Measurements from ENCODE around the gene MAT2B. TPM values are rescaled to one million over a fixed set of nuclear protein-coding genes. Genes with fewer than 3 reads are reported as not detected.

The MAT2B gene
- total and polyA plus RNA-seq, 9 of the 15 experiments (the other 6 are each of a cell fraction or from before 2014, with no cell fraction given) = 32.0 to 57.7 (median 43.6) TPM

DNA sequence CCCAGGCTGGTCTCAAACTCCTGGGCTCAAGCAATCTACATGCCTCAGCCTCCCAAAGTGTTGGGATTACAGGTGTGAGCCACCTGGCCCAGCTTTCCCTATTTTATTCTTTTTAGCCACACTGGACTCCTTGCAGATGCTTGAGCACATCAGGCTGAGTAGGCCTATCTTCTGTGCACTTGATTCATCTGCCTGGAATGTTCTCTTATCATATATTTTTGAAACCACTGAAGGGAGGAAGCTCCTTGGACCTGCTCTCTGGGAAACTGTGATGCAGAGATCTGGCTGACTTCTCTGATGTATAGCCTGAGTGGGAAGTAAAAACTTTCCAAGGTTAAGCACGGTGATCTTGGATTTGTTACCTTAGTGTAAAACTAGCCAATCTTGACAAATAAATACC lies 6.5 kb upstream of the MAT2B start (continued):
- 0 out of 2 replicates have a peak, but pooled peaks have one; percentile 18 for TF ChIP-seq ARID1B (IDR thresholded peaks at IDR 0.05)
- peak; percentile 80 for TF ChIP-seq FOSL1 (tag; conservative IDR thresholded peaks at IDR 0.05)
- no peak for TF ChIP-seq RAD21 (CRISPR knock-in tag; conservative IDR thresholded peaks at IDR 0.05 in 1 of 2, IDR thresholded peaks at IDR 0.05 in 1 of 2)

DNA sequence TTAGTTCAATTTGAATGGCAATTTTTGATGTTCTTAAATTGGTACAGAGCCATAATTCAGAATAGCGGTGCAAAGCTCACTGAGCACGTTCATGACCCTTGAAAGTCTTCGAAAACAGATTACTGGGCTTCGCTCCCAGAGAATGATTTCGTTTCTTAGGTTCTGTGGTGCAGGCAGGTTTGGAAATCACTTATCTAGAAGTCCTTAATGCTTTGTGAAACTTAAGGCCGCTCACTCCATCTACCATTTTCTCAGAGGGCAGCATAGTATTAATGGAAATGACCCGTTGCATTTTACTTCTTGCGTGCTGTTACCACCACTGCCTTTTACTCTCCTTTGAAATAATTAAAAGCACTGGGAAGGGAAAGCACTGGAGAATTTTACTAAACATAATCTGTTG lies 2.9 kb upstream of the MAT2B start:
- intact Hi-C loops (cut with micrococcal nuclease) (no loop called here), in situ Hi-C loops (cut with MboI) (loop anchor here (25.0 kb wide), 1 partner anchor 860 kb away; no protein-coding TSS in a partner anchor)
- Histone ChIP-seq H3K4me2 (ENCODE audit: insufficient read depth, low read length) (peak overlapping the region; percentile 88), H3K9ac (ENCODE audit: insufficient read depth in 1 of 2, low read depth in 2 of 2, low read length in 2 of 2) (peak overlapping the region in 1 of 2 experiments; percentile 85; a peak in 2 of 4 replicates), H3K27me3 (ENCODE audit: control insufficient read depth in 2 of 2, insufficient read depth in 2 of 2, low read length in 2 of 2) (no peaks in the 10 kb centered on the region), H3K27ac (ENCODE audit: extremely low read depth, low read depth, low read length) (peak overlapping the region; percentile 87), H3K9me1 (ENCODE audit: control insufficient read depth, insufficient read depth, low read length) (no peaks in the 10 kb centered on the region), H3K79me2 (ENCODE audit: control insufficient read depth, insufficient read depth, low read length) (peaks cover 38% of the 10 kb centered on the region), H2AFZ (ENCODE audit: low read depth, low read length) (peak overlapping the region; percentile 91), H4K20me1 (replicated peaks; ENCODE audit: control insufficient read depth, insufficient read depth, low read length) (0 out of 2 replicates have a peak, but pooled peaks cover 3% of the 10 kb centered on the region), H3K36me3 (ENCODE audit: control insufficient read depth, insufficient read depth, low read length) (no peaks in the 10 kb centered on the region), H3K4me1 (replicated peaks in 1 of 2; ENCODE audit: control insufficient read depth in 2 of 2, insufficient read depth in 2 of 2, low read length in 2 of 2) (peaks cover 0 to 5% of the 10 kb centered on the region in 2 experiments; a peak in 2 of 5 replicates), H3K9me3 (replicated peaks; ENCODE audit: control insufficient read depth, insufficient read depth, low read depth, low read length) (no peaks in the 10 kb centered on the region), H3K4me3 (peak overlapping the region; percentile 65; the same call in 1 of the 2 replicates)
- peak in 2 of 4 experiments; percentile 7 to 21 for DNase-seq (ENCODE audit: extremely low read depth in 1 of 4, low spot score in 3 of 4)
- FAIRE-seq = no peak
- 29% methylated on average over 8 of the region's 8 CpGs for WGBS (ENCODE audit: insufficient coverage, low coverage, missing lambda C conversion rate)
- BruUV-seq (replicated peaks) = no TSS peak
- ChIA-PET POLR2A (interaction anchor here (0.5 to 4.7 kb wide), 7 partner anchors 8 to 65 kb away, joined by 3 to 44 read pairs (median 4); partner anchors contain the start of genes CCNG1, HMMR and NUDCD2), CTCF (ENCODE audit: low intra/inter-chr PET ratio) (no interaction called here)
- TF ChIP-seq CEBPG (CRISPR knock-in tag; IDR thresholded peaks at IDR 0.05) = 0 out of 2 replicates have a peak, but pooled peaks have one; percentile 29
- no peak for TF ChIP-seq CEBPG (tag; conservative IDR thresholded peaks at IDR 0.05 in 1 of 2, IDR thresholded peaks at IDR 0.05 in 1 of 2)
- no peak for TF ChIP-seq RBM39 (optimal IDR thresholded peaks at IDR 0.05; ENCODE audit: low read depth, low read length)
- TF ChIP-seq ADNP (tag; IDR thresholded peaks at IDR 0.05) = no peak
- peak; percentile 46; the same call in 1 of the 2 replicates for TF ChIP-seq BRD4 (IDR thresholded peaks at IDR 0.05)
- TF ChIP-seq ZKSCAN8 (CRISPR knock-in tag; IDR thresholded peaks at IDR 0.05) = 0 out of 2 replicates have a peak, but pooled peaks have one; percentile 7
- no peak for TF ChIP-seq KDM2B (CRISPR knock-in tag; IDR thresholded peaks at IDR 0.05)
- ATAC-seq = no peak

Data from K562 (cell line).